ENCODE data around the gene GSTT4.
"Not testable (repeated sequence)": the region's sequence is repeated elsewhere in the genome, so short reads cannot be mapped to it uniquely, and the experiment has no call there.

Gene GSTT4

GRCh38 chr22:23971927-23972326 lies 33.3 kb downstream of the GSTT4 start:
- not testable (repeated sequence) for H4K91ac ChIP-seq (ENCODE audit: low read depth, low read length); H3K79me2 ChIP-seq (ENCODE audit: control insufficient read depth, insufficient read depth, low read length, poor library complexity); H3K9me3 ChIP-seq (ENCODE audit: insufficient read depth, low read depth, low read length); H3K4ac ChIP-seq (ENCODE audit: low read depth, low read length); H2BK5ac ChIP-seq (ENCODE audit: low read depth, low read length, poor library complexity); H3K9ac ChIP-seq (ENCODE audit: low read length); H3K4me3 ChIP-seq (ENCODE audit: low read depth, low read length); H2BK12ac ChIP-seq (ENCODE audit: low read length); H3K14ac ChIP-seq (ENCODE audit: low read length); H3K18ac ChIP-seq (ENCODE audit: low read length); H4K8ac ChIP-seq (ENCODE audit: low read depth, low read length); H3K27me3 ChIP-seq (ENCODE audit: insufficient read depth, low read length); H3K27ac ChIP-seq (ENCODE audit: low read depth, low read length); H2BK120ac ChIP-seq (ENCODE audit: insufficient read depth, low read length, poor library complexity); H3K79me1 ChIP-seq (ENCODE audit: low read length); H2AK5ac ChIP-seq (ENCODE audit: low read length); H2AFZ ChIP-seq (ENCODE audit: insufficient read depth, low read length, poor library complexity); H3K23ac ChIP-seq (ENCODE audit: low read length); H3K4me2 ChIP-seq (ENCODE audit: low read length); H4K12ac ChIP-seq (ENCODE audit: low read depth, low read length); DNase-seq; H3K4me1 ChIP-seq (ENCODE audit: control insufficient read depth in 1 of 2, insufficient read depth in 2 of 2, low read length in 2 of 2)
- peaks cover 23 to 29% of the 10 kb centered on the region in 2 experiments for H3K36me3 ChIP-seq (ENCODE audit: control insufficient read depth in 1 of 2, insufficient read depth in 2 of 2, low read length in 2 of 2)
- WGBS (ENCODE audit: extremely low coverage, insufficient coverage, insufficient read length), result no CpG with 5 or more reads among the region's 3 CpGs

- no CpG with 5 or more reads among the region's 6 CpGs for WGBS (ENCODE audit: extremely low coverage, insufficient coverage, insufficient read length)
- Histone ChIP-seq H3K4me1 (ENCODE audit: control insufficient read depth in 1 of 2, insufficient read depth in 2 of 2, low read length in 2 of 2) (no peaks in the 10 kb centered on the region), H2BK5ac (ENCODE audit: low read depth, low read length, poor library complexity) (no peak overlapping the region), H3K14ac (ENCODE audit: low read length) (no peak overlapping the region), H4K91ac (ENCODE audit: low read depth, low read length) (no peak overlapping the region), H3K18ac (ENCODE audit: low read length) (no peak overlapping the region), H3K4ac (ENCODE audit: low read depth, low read length) (no peak overlapping the region), H3K27ac (ENCODE audit: low read depth, low read length) (no peak overlapping the region), H2AK5ac (ENCODE audit: low read length) (no peak overlapping the region), H4K8ac (ENCODE audit: low read depth, low read length) (no peak overlapping the region), H2BK120ac (ENCODE audit: insufficient read depth, low read length, poor library complexity) (no peak overlapping the region), H3K79me1 (ENCODE audit: low read length) (no peaks in the 10 kb centered on the region), H2AFZ (ENCODE audit: insufficient read depth, low read length, poor library complexity) (no peak overlapping the region), H3K9me3 (ENCODE audit: insufficient read depth, low read depth, low read length) (no peaks in the 10 kb centered on the region), H3K9ac (ENCODE audit: low read length) (no peak overlapping the region), H3K79me2 (ENCODE audit: control insufficient read depth, insufficient read depth, low read length, poor library complexity) (no peaks in the 10 kb centered on the region), H3K4me3 (ENCODE audit: low read depth, low read length) (no peak overlapping the region), H3K4me2 (ENCODE audit: low read length) (no peak overlapping the region), H2BK12ac (ENCODE audit: low read length) (no peak overlapping the region), H3K27me3 (ENCODE audit: insufficient read depth, low read length) (no peaks in the 10 kb centered on the region), H3K36me3 (ENCODE audit: control insufficient read depth in 1 of 2, insufficient read depth in 2 of 2, low read length in 2 of 2) (peaks cover 23 to 29% of the 10 kb centered on the region in 2 experiments), H3K23ac (ENCODE audit: low read length) (no peak overlapping the region), H4K12ac (ENCODE audit: low read depth, low read length) (no peak overlapping the region)
- DNase-seq, result no peak
These were observed 34.3 kb downstream of the GSTT4 start for GRCh38 chr22:23970816-23971486.

- H3K27me3 ChIP-seq (ENCODE audit: insufficient read depth, low read length), result no peaks in the 10 kb centered on the region
- no peak overlapping the region for H3K9ac ChIP-seq (ENCODE audit: low read length)
- no peaks in the 10 kb centered on the region for H3K4me1 ChIP-seq (ENCODE audit: control insufficient read depth in 1 of 2, insufficient read depth in 2 of 2, low read length in 2 of 2)
- H3K27ac ChIP-seq (ENCODE audit: low read depth, low read length), result no peak overlapping the region
- H3K4me3 ChIP-seq (ENCODE audit: low read depth, low read length), result no peak overlapping the region
- no peak for DNase-seq
- H3K4ac ChIP-seq (ENCODE audit: low read depth, low read length), result no peak overlapping the region
- H3K14ac ChIP-seq (ENCODE audit: low read length), result no peak overlapping the region
- H3K79me2 ChIP-seq (ENCODE audit: control insufficient read depth, insufficient read depth, low read length, poor library complexity), result no peaks in the 10 kb centered on the region
- no peak overlapping the region for H3K18ac ChIP-seq (ENCODE audit: low read length)
- H3K79me1 ChIP-seq (ENCODE audit: low read length), result no peaks in the 10 kb centered on the region
- no peak overlapping the region for H2AK5ac ChIP-seq (ENCODE audit: low read length)
- H2AFZ ChIP-seq (ENCODE audit: insufficient read depth, low read length, poor library complexity), result no peak overlapping the region
- H3K4me2 ChIP-seq (ENCODE audit: low read length), result no peak overlapping the region
- peaks cover 23 to 29% of the 10 kb centered on the region in 2 experiments for H3K36me3 ChIP-seq (ENCODE audit: control insufficient read depth in 1 of 2, insufficient read depth in 2 of 2, low read length in 2 of 2)
- H3K9me3 ChIP-seq (ENCODE audit: insufficient read depth, low read depth, low read length), result no peaks in the 10 kb centered on the region
- no peak overlapping the region for H2BK120ac ChIP-seq (ENCODE audit: insufficient read depth, low read length, poor library complexity)
- no peak overlapping the region for H2BK12ac ChIP-seq (ENCODE audit: low read length)
- H4K12ac ChIP-seq (ENCODE audit: low read depth, low read length), result no peak overlapping the region
- WGBS (ENCODE audit: extremely low coverage, insufficient coverage, insufficient read length), result 100% methylated on average over 4 of the region's 5 CpGs
- H3K23ac ChIP-seq (ENCODE audit: low read length), result peak overlapping the region; percentile 35
- H4K91ac ChIP-seq (ENCODE audit: low read depth, low read length), result no peak overlapping the region
- H2BK5ac ChIP-seq (ENCODE audit: low read depth, low read length, poor library complexity), result no peak overlapping the region
- H4K8ac ChIP-seq (ENCODE audit: low read depth, low read length), result no peak overlapping the region
These were observed 35.0 kb downstream of the GSTT4 start for GRCh38 chr22:23970201-23970641.

- Histone ChIP-seq H3K23ac (ENCODE audit: low read length) (no peak overlapping the region), H4K8ac (ENCODE audit: low read depth, low read length) (no peak overlapping the region), H2AFZ (ENCODE audit: insufficient read depth, low read length, poor library complexity) (no peak overlapping the region), H3K4me1 (ENCODE audit: control insufficient read depth in 1 of 2, insufficient read depth in 2 of 2, low read length in 2 of 2) (no peaks in the 10 kb centered on the region), H3K27ac (ENCODE audit: low read depth, low read length) (no peak overlapping the region), H3K4ac (ENCODE audit: low read depth, low read length) (no peak overlapping the region), H2BK12ac (ENCODE audit: low read length) (no peak overlapping the region), H3K9ac (ENCODE audit: low read length) (no peak overlapping the region), H3K27me3 (ENCODE audit: insufficient read depth, low read length) (no peaks in the 10 kb centered on the region), H3K18ac (ENCODE audit: low read length) (no peak overlapping the region), H4K12ac (ENCODE audit: low read depth, low read length) (no peak overlapping the region), H2BK5ac (ENCODE audit: low read depth, low read length, poor library complexity) (no peak overlapping the region), H3K79me1 (ENCODE audit: low read length) (no peaks in the 10 kb centered on the region), H3K9me3 (ENCODE audit: insufficient read depth, low read depth, low read length) (no peaks in the 10 kb centered on the region), H3K14ac (ENCODE audit: low read length) (no peak overlapping the region), H4K91ac (ENCODE audit: low read depth, low read length) (no peak overlapping the region), H2BK120ac (ENCODE audit: insufficient read depth, low read length, poor library complexity) (no peak overlapping the region), H3K79me2 (ENCODE audit: control insufficient read depth, insufficient read depth, low read length, poor library complexity) (no peaks in the 10 kb centered on the region), H3K4me3 (ENCODE audit: low read depth, low read length) (no peak overlapping the region), H2AK5ac (ENCODE audit: low read length) (no peak overlapping the region), H3K4me2 (ENCODE audit: low read length) (no peak overlapping the region), H3K36me3 (ENCODE audit: control insufficient read depth in 1 of 2, insufficient read depth in 2 of 2, low read length in 2 of 2) (peaks cover 23 to 29% of the 10 kb centered on the region in 2 experiments)
- no CpG with 5 or more reads among the region's 3 CpGs for WGBS (ENCODE audit: extremely low coverage, insufficient coverage, insufficient read length)
- DNase-seq, result no peak
These were observed 36.2 kb downstream of the GSTT4 start for GRCh38 chr22:23969071-23969470.
